Measurements from ENCODE around the gene NMB. TPM values are rescaled to one million over a fixed set of nuclear protein-coding genes. Genes with fewer than 3 reads are reported as not detected.

Gene NMB
- total RNA-seq, 1 experiment from 2014 or later = 7.1 TPM

- no peak for DNase-seq (ENCODE audit: unreplicated experiment)
- CTCF ChIA-PET = interaction anchor here (0.7 to 1.0 kb wide), 2 partner anchors 10 to 221 kb away, joined by 3 read pairs; no protein-coding TSS in a partner anchor
- no TSS peak for BruUV-seq (replicated peaks)
- Mint-ChIP-seq H3K27me3 (ENCODE audit: insufficient read depth, unreplicated experiment) (no peaks in the 10 kb centered on the region), H3K4me1 (ENCODE audit: insufficient read depth, unreplicated experiment) (peaks cover 7% of the 10 kb centered on the region), H3K36me3 (ENCODE audit: insufficient read depth, unreplicated experiment) (peaks cover 79% of the 10 kb centered on the region), H3K27ac (ENCODE audit: low read depth, unreplicated experiment) (no peak overlapping the region), H3K4me3 (ENCODE audit: unreplicated experiment) (no peak overlapping the region), H3K9me3 (ENCODE audit: unreplicated experiment) (no peaks in the 10 kb centered on the region)
- no peak for TF ChIP-seq CTCF (IDR thresholded peaks at IDR 0.05; ENCODE audit: unreplicated experiment)
- POLR2A ChIA-PET = interaction anchor here (1.0 kb wide), 1 partner anchor 12 kb away, joined by 4 read pairs; no protein-coding TSS in a partner anchor
- intact Hi-C loops (cut with micrococcal nuclease) = no loop called here
These were observed 8.4 kb upstream of the NMB start for GRCh38 chr15:84666373-84666772.

- POLR2A ChIA-PET = no interaction called here
These were observed 3.0 kb upstream of the NMB start for GRCh38 chr15:84661001-84661400.

DNA sequence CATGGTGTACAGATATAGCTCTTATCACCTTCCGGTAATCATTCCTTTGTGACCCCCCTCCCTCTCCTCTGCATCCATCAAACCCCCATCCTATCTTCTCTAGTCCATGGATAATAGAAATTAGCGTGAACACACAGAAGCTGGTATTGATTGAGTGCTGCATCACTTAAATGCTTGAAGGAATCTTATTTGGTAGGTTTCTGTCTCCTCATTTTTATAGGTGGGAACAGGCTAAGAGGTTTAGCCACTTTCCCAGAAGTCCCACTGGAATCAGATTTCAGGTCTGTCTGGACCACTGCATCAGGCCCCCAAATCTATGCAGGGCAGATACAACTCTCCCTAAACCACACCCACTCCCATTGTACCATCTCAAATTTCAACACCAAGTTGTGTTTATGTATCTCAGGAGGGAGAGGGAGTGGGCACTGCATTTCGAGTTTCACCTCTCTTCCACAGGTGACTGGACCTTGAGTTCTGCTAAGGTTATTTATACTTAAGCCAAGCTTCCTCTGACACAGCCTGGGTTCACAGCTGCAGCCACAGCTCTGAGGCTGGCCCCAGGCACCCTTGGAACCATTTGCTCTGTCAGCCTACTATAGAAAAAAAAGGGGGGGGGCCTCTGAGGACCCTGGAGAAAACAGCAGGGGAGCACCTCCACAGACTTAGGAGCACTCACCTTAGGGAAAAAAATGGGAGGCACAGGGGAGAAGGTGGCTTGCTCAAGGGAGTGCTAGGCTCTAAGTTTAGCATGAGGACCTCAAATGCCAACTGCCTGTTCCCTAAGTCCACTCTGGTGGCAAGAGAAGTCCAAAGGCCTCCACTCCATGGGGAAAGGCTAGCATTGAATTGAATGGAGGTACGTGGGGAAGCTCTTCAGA is 2.1 kb upstream of the NMB start:
- Mint-ChIP-seq H3K4me1 (ENCODE audit: insufficient read depth, unreplicated experiment) (peaks cover 6% of the 10 kb centered on the region), H3K27ac (ENCODE audit: low read depth, unreplicated experiment) (peak overlapping the region; percentile 57), H3K36me3 (ENCODE audit: insufficient read depth, unreplicated experiment) (peaks cover 47% of the 10 kb centered on the region), H3K9me3 (ENCODE audit: unreplicated experiment) (no peaks in the 10 kb centered on the region), H3K27me3 (ENCODE audit: insufficient read depth, unreplicated experiment) (no peaks in the 10 kb centered on the region), H3K4me3 (ENCODE audit: unreplicated experiment) (no peak overlapping the region)
- intact Hi-C loops (cut with micrococcal nuclease) = loop anchor here (5.0 kb wide), 1 partner anchor 382 kb away; no protein-coding TSS in a partner anchor
- ChIA-PET CTCF (interaction anchor here (0.9 to 1.7 kb wide), 6 partner anchors 17 to 268 kb away, joined by 3 to 10 read pairs (median 4); no protein-coding TSS in a partner anchor), POLR2A (interaction anchor here (0.6 to 2.1 kb wide), 4 partner anchors 55 to 416 kb away, joined by 3 to 11 read pairs (median 4); partner anchors contain the start of gene SEC11A)
- DNase-seq (ENCODE audit: unreplicated experiment) = no peak
- no TSS peak for BruUV-seq (replicated peaks)
- no peak for TF ChIP-seq CTCF (IDR thresholded peaks at IDR 0.05; ENCODE audit: unreplicated experiment)

More at GRCh38 chr15:84661001-84661400, 3.0 kb upstream of the NMB start:
- CTCF ChIA-PET = interaction anchor here (0.6 kb wide), 1 partner anchor 1824 kb away, joined by 3 read pairs; no protein-coding TSS in a partner anchor
- no peak for DNase-seq (ENCODE audit: unreplicated experiment)
- H3K9me3 Mint-ChIP-seq (ENCODE audit: unreplicated experiment) = no peaks in the 10 kb centered on the region
- no peak for TF ChIP-seq CTCF (IDR thresholded peaks at IDR 0.05; ENCODE audit: unreplicated experiment)
- H3K4me1 Mint-ChIP-seq (ENCODE audit: insufficient read depth, unreplicated experiment) = peaks cover 6% of the 10 kb centered on the region
- intact Hi-C loops (cut with micrococcal nuclease) = no loop called here
- H3K36me3 Mint-ChIP-seq (ENCODE audit: insufficient read depth, unreplicated experiment) = peaks cover 56% of the 10 kb centered on the region
- no TSS peak for BruUV-seq (replicated peaks)
- H3K27me3 Mint-ChIP-seq (ENCODE audit: insufficient read depth, unreplicated experiment) = no peaks in the 10 kb centered on the region
- no peak overlapping the region for H3K4me3 Mint-ChIP-seq (ENCODE audit: unreplicated experiment)
- no peak overlapping the region for H3K27ac Mint-ChIP-seq (ENCODE audit: low read depth, unreplicated experiment)

DNA sequence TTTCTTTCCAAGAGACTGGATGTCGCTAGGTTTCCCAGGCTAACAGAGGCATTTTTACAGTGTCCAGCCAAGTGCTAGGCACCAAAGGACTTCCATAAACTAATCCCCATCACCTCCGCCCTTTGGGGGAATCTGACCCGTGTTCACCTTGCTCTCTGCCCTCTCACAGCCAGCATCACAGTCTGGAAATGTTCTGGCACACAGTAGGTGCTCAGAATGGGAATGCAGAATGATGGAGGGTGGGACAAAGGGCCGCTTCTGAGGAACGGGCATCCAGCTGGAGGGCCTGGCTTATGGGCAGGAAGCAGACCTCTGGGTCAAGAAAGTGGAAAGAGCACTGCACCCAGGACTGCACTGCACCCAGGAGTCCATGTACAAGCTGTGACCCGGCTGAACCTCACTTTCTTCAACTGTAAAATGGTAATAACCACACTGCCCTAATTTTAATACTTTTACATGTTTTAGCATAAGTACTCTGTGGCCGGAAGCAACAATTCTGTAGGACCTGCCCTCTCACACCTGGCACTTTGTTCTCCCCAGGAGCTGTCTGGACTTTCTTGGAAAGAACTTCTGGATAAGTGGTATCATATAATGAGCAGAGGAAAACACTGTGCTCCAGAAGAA is 901 bp upstream of the NMB start:
- Mint-ChIP-seq H3K27ac (ENCODE audit: low read depth, unreplicated experiment) (peak overlapping the region; percentile 83), H3K4me3 (ENCODE audit: unreplicated experiment) (peak overlapping the region; percentile 68), H3K36me3 (ENCODE audit: insufficient read depth, unreplicated experiment) (peaks cover 36% of the 10 kb centered on the region), H3K9me3 (ENCODE audit: unreplicated experiment) (no peaks in the 10 kb centered on the region), H3K4me1 (ENCODE audit: insufficient read depth, unreplicated experiment) (peaks cover 6% of the 10 kb centered on the region), H3K27me3 (ENCODE audit: insufficient read depth, unreplicated experiment) (no peaks in the 10 kb centered on the region)
- no TSS peak for BruUV-seq (replicated peaks)
- no peak for DNase-seq (ENCODE audit: unreplicated experiment)
- TF ChIP-seq CTCF (IDR thresholded peaks at IDR 0.05; ENCODE audit: unreplicated experiment) = no peak
- intact Hi-C loops (cut with micrococcal nuclease) = loop anchor here (5.0 kb wide), 1 partner anchor 383 kb away; no protein-coding TSS in a partner anchor
- ChIA-PET POLR2A (interaction anchor here (0.7 to 2.1 kb wide), 9 partner anchors 10 to 93 kb away, joined by 3 to 11 read pairs (median 3); partner anchors contain the start of gene SEC11A), CTCF (interaction anchor here (0.5 to 1.7 kb wide), 17 partner anchors 9 to 683 kb away, joined by 3 to 10 read pairs (median 3); no protein-coding TSS in a partner anchor)
